Tibial nerve (tissue), 4 donors: Measurements from ENCODE around the gene GLIPR1. TPM values are rescaled to one million over a fixed set of nuclear protein-coding genes. Genes with fewer than 3 reads are reported as not detected.

Experiments used
- DNase-seq, 2 donors: peaks; one replicate each; pipeline ENCODE4 v3.0.0-alpha.2; 2019; ENCODE audit warnings: low spot score in 2 of 2
- H3K27ac ChIP-seq, 4 donors: fragments of 200-600 bp; sonication (generic) in 3 of 4; one replicate each; pipeline ENCODE4 v1.5.1; 2017 to 2019; ENCODE audit warnings: mild to moderate bottlenecking in 1 of 4
- H3K27me3 ChIP-seq, 2 donors: fragments of 200-600 bp; sonication (generic) in 1 of 2; one replicate each; pipeline versions ENCODE4 v1.5.1 to v1.6.0; 2017 to 2019
- H3K36me3 ChIP-seq, 3 donors: fragments of 200-600 bp; sonication (generic); one replicate each; pipeline ENCODE4 v1.5.1; 2018 to 2019
- H3K4me1 ChIP-seq, 4 donors: fragments of 200-600 bp; sonication (generic) in 3 of 4; one replicate each; pipeline ENCODE4 v1.5.1; 2017 to 2019
- H3K4me3 ChIP-seq, 4 donors: fragments of 200-600 bp; sonication (generic) in 3 of 4; one replicate each; pipeline ENCODE4 v1.5.1; 2017 to 2019; ENCODE audit warnings: mild to moderate bottlenecking in 1 of 4, moderate library complexity in 1 of 4
- H3K9me3 ChIP-seq, 4 donors: fragments of 200-600 bp; sonication (generic) in 3 of 4; one replicate each; pipeline ENCODE4 v1.5.1; 2017 to 2019
- CTCF ChIP-seq, 5 experiments: fragments of 200-600 bp in 3 of 5; fragments of 450-650 bp in 2 of 5; sonication (generic) in 3 of 5; IDR thresholded peaks; one replicate each; pipeline ENCODE4 v1.5.1; 2016 to 2019; ENCODE audit warnings: antibody characterized with exemption in 5 of 5, mild to moderate bottlenecking in 3 of 5, moderate library complexity in 2 of 5
- EP300 ChIP-seq, 2 donors: sonication (generic); formaldehyde crosslinking; IDR thresholded peaks; one replicate each; pipeline ENCODE4 v1.6.1; 2017; ENCODE audit warnings: antibody characterized with exemption in 2 of 2, mild to moderate bottlenecking in 1 of 2
- POLR2A ChIP-seq, 2 donors: fragments of 450-650 bp; IDR thresholded peaks; one replicate each; pipeline ENCODE4 v1.6.1; 2017; ENCODE audit warnings: antibody characterized with exemption in 2 of 2, mild to moderate bottlenecking in 2 of 2, moderate library complexity in 2 of 2
- WGBS, 2 donors: methylation state at CpG; one replicate each; pipeline ENCODE4 v1.1.5; 2018; 5-methylcytosine and 5-hydroxymethylcytosine counted together
- total RNA-seq, 4 donors: library from RNA; depleted of rRNA; stranded (reverse); fragments of >200 nt; gene quantifications; one replicate each; pipeline ENCODE4 v1.1.0, GENCODE V29; 2016

GLIPR1 gene
- total RNA-seq, 4 donors from 2014 or later = 4.7 to 12.3 (median 6.5) TPM

GRCh38 chr12:75553398-75553797 lies 72.8 kb downstream of the GLIPR1 start:
- no peak for DNase-seq
- Histone ChIP-seq H3K9me3 (no peaks in the 10 kb centered on the region), H3K4me1 (peaks cover 0 to 15% (median 5%) of the 10 kb centered on the region in 4 donors), H3K4me3 (no peak overlapping the region), H3K36me3 (no peaks in the 10 kb centered on the region), H3K27ac (no peak overlapping the region), H3K27me3 (no peaks in the 10 kb centered on the region)
- WGBS, 2 donors = 38 to 39% methylated on average over 1 of the region's 1 CpG
- TF ChIP-seq EP300 (IDR thresholded peaks at IDR 0.05) (no peak), CTCF (IDR thresholded peaks at IDR 0.05) (no peak), POLR2A (IDR thresholded peaks at IDR 0.05) (no peak)

Other genes starting within 250 kb of the GLIPR1 start
- gene CAPS2, start 150.4 kb upstream of the GLIPR1 start, total RNA-seq = 10 to 100 TPM; 18.8 to 33.0 (median 30.9) TPM
- not detected for gene GLIPR1L1, start 146.1 kb upstream of the GLIPR1 start, total RNA-seq
- 1 to 10 TPM in 3 of 4 donors, under 1 TPM in 1; 0.20 to 3.3 (median 1.7) TPM for gene GLIPR1L2, start 89.7 kb upstream of the GLIPR1 start, total RNA-seq
- 10 to 100 TPM; 16.5 to 34.7 (median 22.2) TPM for gene KRR1, start 30.9 kb downstream of the GLIPR1 start, total RNA-seq